IPS-18c (cell line): Measurements from ENCODE around the gene COG4.

ENCODE experiments used
- H3K4me3 ChIP-seq: 2 replicates; pipeline ENCODE4 v1.7.0; 2013; ENCODE audit warnings: low read depth, mild to moderate bottlenecking, low read length, moderate library complexity; ENCODE audit not compliant: insufficient read depth
- H3K9me3 ChIP-seq: one replicate; pipeline ENCODE4 v1.6.1; 2013; ENCODE audit warnings: mild to moderate bottlenecking, low read length, moderate library complexity; ENCODE audit not compliant: control insufficient read depth, insufficient read depth

Gene COG4

DNA sequence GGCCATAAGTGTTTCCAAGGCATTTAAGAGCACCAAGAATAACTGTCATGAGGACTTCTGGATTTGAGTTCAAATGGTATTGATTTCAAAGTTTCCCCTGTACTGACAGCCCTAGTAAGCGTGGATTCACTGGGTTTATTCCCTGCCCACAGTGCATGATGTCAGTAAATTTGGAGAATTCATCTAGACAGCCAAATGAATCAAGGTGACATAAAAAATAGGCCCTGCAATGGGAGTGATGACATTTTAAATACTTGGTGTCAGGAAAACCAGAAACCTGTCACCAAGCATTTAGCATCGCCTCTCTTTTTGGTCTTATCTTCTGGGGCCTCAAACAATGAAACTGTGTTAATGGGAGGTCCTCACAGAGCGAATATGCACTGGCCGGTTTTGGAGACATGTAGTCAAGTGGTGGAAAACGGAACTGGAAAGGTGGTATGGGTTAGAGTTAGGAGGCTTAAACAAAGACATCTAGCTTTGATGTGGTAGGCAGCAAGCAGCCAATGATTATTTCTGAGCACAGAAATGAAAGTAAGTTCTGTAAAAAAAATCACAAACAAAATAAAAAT is 29.1 kb downstream of the COG4 start:
- Histone ChIP-seq H3K9me3 (no peaks in the 10 kb centered on the region), H3K4me3 (no peak overlapping the region)

DNA sequence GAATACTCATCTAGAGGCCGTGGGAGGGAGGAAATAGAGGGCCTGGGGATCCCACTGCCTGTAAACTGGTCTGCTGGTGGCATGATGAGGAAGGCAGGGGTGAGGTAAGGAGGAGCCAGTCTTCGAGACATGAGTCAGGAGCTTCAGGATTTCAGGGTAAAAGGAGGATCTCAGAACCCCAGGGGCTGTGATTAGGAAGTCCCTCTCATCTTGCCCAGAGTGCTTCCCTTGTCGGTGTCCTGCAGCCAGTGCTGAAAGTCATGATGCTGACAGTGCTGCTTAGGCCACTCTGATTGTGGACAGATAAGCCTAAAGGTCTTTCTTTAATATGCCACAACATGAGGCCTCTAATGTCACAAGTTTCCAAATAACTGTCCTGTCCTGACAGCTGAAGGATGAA is 29.6 kb downstream of the COG4 start:
- H3K9me3 ChIP-seq, result no peaks in the 10 kb centered on the region

DNA sequence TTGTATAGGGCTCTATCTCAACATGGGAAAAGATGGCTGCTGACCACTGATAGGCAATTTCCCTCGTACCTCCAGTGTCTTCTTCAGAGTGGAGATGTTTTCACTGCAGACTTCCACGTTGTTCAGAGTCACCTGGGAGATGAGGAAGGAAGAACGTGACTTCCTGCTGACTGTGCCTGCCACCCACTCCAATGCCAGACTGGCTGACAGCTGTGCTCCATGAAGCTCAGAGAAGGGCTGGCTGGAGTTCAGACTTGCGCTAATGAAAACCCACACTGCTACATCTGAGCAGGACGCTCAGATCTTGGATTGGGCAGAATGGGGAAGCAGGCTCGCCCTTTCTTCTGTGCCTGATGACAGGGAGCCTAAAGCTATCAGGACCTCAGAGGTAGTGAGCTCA is 33.1 kb downstream of the COG4 start:
- H3K4me3 ChIP-seq, result no peak overlapping the region
- H3K9me3 ChIP-seq, result no peaks in the 10 kb centered on the region

More for the DNA sequence above, 29.6 kb downstream of the COG4 start:
- H3K4me3 ChIP-seq, result no peak overlapping the region

DNA sequence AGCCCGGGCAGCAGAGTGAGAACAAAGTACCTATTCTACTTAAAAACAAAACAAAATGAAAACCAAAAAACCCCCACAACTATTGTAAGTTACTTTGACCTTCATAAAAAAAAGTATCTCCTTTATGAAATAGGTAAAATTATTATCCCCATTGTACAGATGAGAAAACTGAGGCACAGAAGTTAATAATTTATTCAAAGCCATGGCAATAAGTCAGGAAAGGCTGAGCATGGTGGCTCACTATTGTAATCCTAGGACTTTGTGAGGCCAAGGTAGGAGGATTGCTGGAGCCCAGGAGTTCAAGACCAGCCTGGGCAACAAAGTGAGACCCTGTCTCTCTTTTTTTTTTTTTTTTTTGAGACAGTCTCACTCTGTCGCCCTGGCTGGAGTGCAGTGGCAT is 38.5 kb downstream of the COG4 start:
- Histone ChIP-seq H3K4me3 (no peak overlapping the region), H3K9me3 (no peaks in the 10 kb centered on the region)

DNA sequence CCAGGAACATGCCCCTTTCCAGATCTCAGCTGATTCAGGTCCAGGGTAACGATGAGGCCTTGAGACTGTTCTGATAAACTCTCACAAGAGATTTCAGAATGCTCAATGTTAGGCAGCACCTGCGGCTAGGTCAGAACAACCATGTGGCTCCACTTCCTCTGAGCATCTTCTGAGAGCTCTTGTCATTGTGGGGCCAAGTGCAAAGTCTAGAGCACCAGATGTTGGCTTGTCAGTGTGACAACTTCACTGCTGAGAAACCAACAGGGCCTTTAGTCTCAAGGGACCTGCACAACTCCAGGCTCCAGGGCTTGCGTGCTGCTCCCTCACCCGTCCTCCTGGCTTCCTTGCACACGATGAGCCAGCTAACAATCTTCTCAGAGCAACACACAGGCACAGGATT is 39.9 kb downstream of the COG4 start:
- H3K9me3 ChIP-seq, result no peaks in the 10 kb centered on the region
- no peak overlapping the region for H3K4me3 ChIP-seq

DNA sequence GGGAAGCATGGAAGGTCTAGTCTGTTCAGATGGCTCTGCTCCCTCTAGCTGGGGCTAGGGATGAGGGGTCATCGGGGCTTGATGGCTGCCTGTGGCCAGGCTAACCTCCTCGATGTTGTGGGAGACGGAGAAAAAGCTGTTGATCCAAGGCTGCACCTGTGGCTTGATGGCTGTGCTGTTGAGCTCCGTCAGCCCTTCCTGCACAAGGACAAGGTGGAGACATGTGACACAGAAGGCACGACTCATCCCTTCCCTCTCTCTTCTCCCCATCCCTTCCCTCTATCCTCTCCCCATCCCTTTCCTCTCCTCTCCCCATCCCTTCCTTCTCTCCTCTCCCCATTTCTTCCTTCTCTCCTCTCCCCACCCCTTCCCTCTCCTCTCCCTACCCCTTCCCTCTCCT is 40.7 kb downstream of the COG4 start:
- Histone ChIP-seq H3K9me3 (no peaks in the 10 kb centered on the region), H3K4me3 (no peak overlapping the region)

DNA sequence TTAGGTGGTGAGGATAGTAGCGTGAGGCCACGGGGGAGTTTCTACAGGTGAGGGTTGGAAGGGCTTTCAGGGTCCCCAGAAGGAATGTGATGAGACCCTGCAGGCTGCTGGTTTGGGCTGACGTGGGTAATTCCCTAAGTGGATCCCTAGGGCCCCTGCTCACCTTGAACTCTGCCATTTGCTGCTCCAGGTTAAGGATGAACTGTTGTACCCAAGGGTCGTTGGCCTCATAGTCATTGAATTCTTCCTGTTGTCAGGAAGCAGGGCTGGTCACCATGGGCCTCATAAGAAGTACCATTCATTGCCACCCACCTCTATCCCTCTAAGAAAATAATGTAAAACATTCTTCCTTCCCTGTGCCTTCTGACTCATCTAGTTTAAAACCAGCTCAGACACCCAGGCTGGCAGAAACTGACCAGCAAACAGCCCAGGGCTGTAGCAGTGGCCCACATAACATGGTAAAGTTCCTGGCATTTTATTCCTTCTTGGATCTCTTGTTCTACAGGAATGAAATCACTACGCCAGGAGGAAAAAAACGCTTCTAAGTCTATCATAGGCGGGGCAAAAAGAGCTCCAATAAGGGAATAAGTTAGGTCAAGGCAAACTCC is 41.3 kb downstream of the COG4 start:
- Histone ChIP-seq H3K4me3 (no peak overlapping the region), H3K9me3 (no peaks in the 10 kb centered on the region)

DNA sequence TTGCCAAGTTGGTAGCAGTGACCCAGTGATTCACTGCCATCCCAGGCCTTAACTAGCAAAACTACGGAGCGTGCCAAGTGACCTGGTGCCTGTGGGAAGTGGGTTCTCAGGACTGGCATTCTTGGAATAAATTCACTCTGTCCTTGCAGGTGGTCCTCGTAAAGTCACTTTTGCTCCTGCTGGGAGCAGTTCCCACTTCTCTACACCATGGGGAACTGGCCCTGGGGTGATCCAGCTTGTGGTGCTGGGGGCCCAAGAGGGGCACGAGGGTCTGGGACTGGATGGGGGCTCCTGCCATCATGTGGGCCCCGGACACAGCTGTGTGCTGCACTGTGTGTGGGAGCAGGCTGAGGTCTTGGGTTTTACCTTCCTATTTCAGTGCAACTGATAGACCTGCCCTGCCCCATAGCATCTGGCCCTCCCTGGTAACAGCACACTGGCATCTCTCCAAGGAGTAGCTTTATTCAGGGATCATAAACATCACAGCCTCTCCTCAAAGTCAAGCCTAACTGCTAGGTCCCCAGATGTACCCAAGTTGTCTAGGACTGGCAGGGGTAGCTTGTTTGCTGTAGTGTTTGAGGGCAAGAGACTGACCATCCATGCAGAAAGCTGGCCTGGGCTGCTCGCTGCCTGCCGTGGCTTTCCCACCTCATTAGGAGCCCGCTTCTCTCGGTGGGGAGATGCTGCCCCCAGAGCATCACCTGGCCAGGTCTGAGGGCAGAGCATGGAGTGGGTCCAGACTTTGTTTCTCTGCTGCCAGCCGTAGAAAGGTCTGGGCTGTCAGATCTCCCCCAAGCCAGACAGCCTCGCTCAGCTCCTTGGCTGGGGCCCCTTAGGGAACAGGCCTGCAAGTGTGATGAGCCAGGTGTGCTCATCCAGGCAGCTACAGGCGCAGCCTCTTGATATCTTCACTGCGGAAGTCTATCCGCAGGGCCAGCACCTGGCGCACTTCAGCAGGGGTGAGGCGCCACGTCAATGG is 42.9 kb downstream of the COG4 start:
- no peaks in the 10 kb centered on the region for H3K9me3 ChIP-seq
- no peak overlapping the region for H3K4me3 ChIP-seq

DNA sequence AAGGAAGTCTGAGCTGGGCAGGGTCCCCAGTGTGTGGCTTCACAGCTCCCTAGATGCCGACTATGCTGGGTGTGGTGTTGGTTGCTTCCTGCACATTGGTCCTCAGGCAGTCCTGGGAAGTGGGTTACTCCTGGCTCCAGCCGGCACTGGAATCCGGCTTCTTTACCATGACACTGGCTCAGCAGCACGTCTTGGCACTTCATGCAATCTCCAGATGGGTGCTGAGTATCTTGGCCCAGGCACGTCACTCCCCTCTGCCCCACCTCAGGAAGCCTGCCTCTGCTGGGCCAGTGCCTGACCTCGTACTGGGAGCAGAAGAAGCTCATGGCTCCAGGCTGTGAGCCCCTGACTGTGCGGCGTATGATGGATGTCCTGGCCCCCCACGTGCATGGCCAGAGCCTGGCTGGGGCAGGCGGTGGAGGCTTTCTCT is 44.4 kb downstream of the COG4 start:
- H3K4me3 ChIP-seq, result no peak overlapping the region

DNA sequence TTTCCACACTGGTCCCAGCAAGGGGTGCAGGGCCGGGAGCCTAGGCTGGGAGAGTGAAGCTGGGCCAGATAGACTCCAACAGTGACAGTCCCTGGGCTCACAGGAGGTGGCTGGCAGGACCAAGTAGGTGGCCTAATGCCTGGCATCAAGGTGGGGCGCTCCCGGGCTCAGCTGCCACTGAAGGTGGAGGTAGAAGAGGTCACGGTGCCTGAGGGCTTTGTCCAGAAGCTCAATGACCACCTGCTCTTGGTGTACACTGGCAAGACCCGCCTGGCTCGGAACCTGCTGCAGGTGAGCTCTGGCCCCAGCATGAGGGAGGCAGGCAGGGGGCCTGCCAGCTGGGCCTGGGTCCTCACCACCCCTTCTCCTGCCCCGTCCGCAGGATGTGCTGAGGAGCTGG is 45.2 kb downstream of the COG4 start:
- Histone ChIP-seq H3K9me3 (no peaks in the 10 kb centered on the region), H3K4me3 (no peak overlapping the region; the same call in 1 of the 2 replicates)

More for the DNA sequence above, 44.4 kb downstream of the COG4 start:
- H3K9me3 ChIP-seq, result no peaks in the 10 kb centered on the region

DNA sequence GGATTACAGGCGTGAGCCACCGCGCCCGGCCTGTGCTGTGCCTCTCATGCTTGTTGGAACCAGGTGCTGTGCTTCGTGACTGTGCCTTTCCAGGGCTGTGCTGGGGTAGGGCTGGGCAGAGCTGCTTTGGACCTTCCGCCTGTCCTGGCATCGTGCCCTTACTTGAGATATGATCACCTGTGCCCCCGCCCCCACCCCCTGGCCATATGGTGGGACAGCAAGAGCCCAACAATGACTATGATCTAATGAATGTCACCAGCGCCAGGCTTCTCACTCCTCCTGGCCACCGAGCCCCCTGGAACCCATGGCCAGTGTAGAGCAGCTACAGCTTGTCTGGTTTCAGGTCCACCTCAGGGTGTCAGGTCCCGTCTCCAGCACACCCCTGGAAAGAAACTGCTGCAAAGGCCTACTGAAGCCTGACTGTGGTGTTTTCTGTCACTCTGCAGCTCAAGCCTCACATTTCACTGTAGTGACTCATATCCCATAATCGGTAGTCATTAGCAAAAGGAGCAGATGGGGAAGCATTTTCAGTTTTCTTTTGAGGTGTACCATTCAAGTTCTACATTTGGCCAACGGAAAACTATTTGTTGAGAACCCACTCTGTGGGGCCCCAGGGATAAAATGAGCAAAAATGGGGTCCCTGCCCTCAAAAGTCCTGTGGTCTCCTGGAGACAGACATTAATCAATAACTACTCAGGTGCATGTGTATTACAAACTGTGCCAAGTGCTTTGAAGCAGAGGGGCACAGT is 46.9 kb downstream of the COG4 start:
- Histone ChIP-seq H3K9me3 (no peaks in the 10 kb centered on the region), H3K4me3 (no peak overlapping the region)

DNA sequence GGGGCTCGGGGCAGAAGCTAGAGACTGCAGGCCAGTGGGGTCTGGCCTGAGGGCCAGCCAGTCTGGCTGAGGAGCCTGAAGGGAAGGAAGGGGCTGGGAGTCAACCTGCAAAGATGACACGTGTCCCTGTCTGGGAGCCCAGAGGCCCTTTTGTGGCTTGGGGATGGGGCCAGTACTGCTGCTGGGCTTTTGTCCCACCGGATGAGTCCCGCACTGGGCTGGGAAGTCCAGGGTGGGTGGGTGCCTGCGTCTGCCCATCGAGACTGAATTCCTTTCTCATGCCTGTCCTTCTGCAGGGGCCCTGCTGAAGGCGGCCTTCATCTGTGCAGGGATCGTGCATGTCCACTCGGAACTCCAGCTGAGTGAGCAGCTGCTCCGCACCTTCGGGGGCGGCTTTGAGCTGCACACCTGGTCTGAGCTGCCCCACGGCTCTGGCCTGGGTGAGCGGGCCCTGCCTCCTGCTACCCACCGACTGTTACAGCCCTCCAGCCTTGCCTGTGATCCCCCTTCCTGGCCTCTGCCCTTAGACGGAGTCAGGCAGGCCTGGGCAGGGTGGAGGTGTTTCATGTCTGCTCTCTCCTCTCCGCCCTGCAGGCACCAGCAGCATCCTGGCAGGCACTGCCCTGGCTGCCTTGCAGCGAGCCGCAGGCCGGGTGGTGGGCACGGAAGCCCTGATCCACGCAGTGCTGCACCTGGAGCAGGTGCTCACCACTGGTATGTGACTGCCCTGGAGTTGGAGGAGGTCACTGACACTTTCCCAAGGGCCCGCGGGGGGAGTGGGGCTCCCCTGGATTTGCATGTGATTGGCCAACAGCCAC is 48.1 kb downstream of the COG4 start:
- no peaks in the 10 kb centered on the region for H3K9me3 ChIP-seq
- H3K4me3 ChIP-seq, result no peak overlapping the region; the same call in 1 of the 2 replicates

DNA sequence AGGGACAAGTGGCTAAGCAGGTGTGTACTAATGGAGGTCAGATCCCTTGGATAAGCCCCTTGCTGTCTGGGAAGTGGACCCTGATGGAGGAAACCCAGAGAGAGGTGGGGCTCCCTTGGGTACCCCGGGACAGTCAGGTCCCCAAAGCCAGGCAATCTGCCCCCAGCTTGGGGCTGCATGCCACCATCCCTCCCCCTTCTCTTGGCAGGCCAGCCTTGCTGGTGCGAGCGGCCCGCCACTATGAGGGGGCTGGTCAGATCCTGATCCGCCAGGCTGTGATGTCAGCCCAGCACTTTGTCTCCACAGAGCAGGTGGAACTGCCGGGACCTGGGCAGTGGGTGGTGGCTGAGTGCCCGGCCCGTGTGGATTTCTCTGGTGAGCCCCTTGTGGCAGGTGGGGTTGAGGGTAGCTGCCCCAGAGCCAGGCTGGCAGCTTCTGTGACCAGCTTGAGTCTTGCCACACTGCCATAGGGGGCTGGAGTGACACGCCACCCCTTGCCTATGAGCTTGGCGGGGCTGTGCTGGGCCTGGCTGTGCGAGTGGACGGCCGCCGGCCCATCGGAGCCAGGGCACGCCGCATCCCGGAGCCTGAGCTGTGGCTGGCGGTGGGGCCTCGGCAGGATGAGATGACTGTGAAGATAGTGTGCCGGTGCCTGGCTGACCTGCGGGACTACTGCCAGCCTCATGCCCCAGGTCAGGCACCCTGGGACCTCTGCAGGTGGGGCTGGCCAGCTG is 48.9 kb downstream of the COG4 start:
- no peak overlapping the region for H3K4me3 ChIP-seq
- H3K9me3 ChIP-seq, result no peaks in the 10 kb centered on the region

DNA sequence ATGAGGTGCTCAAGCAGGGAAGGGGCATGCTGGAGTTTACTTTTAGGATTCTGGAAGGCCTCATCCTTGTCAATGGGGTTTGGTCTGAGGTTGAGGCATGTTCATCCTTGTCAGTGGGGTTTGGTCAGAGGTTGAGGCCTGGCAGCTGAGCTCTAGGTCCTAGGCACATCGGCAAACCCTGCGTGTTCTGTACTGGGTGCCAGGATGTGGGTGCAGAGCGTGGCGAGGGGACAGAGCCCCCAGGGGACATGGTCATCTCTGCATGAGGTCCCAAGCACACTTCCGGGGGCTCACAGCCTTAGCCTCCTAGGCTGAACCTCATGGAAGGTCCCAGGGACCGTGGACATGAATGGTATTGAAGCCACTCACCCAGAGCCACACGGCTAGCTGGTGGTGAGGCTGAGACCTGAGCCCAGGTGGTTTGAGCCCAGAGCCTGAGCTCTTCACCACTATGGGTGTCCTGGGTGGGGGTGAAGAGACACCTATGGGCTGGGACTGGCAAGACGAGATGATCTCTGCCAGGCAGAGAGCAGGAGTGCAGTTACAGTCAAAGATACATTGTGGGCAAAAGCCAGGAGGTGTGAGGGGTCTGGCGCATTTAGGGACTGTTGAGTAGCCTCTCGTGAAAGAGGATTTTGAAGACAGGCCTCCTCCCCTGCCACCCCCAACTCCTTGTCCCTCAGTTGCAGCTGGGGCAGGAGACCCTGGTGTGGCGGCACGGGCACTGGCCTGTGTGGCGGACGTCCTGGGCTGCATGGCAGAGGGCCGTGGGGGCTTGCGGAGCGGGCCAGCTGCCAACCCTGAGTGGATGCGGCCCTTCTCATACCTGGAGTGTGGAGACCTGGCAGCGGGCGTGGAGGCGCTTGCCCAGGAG is 49.7 kb downstream of the COG4 start:
- Histone ChIP-seq H3K4me3 (no peak overlapping the region), H3K9me3 (no peaks in the 10 kb centered on the region)

DNA sequence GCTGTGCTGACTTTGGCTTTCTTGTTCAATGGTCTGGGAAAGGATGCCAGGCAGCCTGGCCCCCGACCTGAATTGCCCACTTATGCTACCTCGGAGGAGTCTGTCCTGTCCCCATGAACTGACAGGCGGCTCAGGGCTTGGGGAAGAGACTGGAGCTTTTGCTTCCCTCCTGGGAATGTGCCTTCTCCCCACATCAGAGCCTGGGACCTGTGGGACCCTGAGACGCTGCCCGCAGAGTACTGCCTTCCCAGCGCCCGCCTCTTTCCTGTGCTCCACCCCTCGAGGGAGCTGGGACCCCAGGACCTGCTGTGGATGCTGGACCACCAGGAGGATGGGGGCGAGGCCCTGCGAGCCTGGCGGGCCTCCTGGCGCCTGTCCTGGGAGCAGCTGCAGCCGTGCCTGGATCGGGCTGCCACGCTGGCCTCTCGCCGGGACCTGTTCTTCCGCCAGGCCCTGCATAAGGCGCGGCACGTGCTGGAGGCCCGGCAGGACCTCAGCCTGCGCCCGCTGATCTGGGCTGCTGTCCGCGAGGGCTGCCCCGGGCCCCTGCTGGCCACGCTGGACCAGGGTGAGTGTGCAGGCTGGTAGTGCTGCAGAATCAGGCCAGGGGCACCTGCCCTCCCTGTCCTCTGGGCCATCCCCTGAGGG is 50.4 kb downstream of the COG4 start:
- H3K9me3 ChIP-seq, result no peaks in the 10 kb centered on the region
- H3K4me3 ChIP-seq, result no peak overlapping the region
